HEK293 (cell line): Measurements from ENCODE around the gene SLC35A4.

ENCODE experiments used
- GLIS1 ChIP-seq: fragments of 450-650 bp; formaldehyde crosslinking; IDR thresholded peaks from 2 replicates; pipeline ENCODE4 v1.5.1; 2016; ENCODE audit warnings: missing biosample characterization, missing genetic modification characterization
- KLF16 ChIP-seq: fragments of 450-650 bp; formaldehyde crosslinking; IDR thresholded peaks from 2 replicates; pipeline ENCODE4 v1.5.1; 2017; ENCODE audit warnings: missing biosample characterization, missing genetic modification characterization
- TCF7L2 ChIP-seq: IDR thresholded peaks from 2 replicates; pipeline ENCODE4 v1.6.1; 2011; ENCODE audit warnings: low read depth, mild to moderate bottlenecking, inconsistent platforms, low read length, moderate library complexity, borderline replicate concordance
- ZNF23 ChIP-seq: fragments of 450-650 bp; formaldehyde crosslinking; IDR thresholded peaks from 2 replicates; pipeline ENCODE4 v1.5.1; 2016; ENCODE audit warnings: missing biosample characterization, missing genetic modification characterization, borderline replicate concordance
- ZNF354C ChIP-seq: fragments of 450-650 bp; formaldehyde crosslinking; IDR thresholded peaks from 2 replicates; pipeline ENCODE4 v1.5.1; 2016; ENCODE audit warnings: missing biosample characterization, missing genetic modification characterization, low read depth, borderline replicate concordance
- ZNF830 ChIP-seq: fragments of 450-650 bp; IDR thresholded peaks from 2 replicates; pipeline ENCODE4 v1.5.0; 2018; ENCODE audit warnings: missing biosample characterization, missing genetic modification characterization, low read depth, mild to moderate bottlenecking, moderate library complexity
- TF ChIP-seq, protein P1 (sequence below): fragments of 450-650 bp; formaldehyde crosslinking; IDR thresholded peaks from 2 replicates; pipeline ENCODE4 v1.5.1; 2016; ENCODE audit warnings: missing biosample characterization, missing genetic modification characterization
- TF ChIP-seq, protein P2 (sequence below): sonication (generic); formaldehyde crosslinking; IDR thresholded peaks from 2 replicates; pipeline ENCODE4 v1.8.1; 2022; ENCODE audit warnings: mild to moderate bottlenecking, moderate library complexity, missing genetic modification reagents
- TF ChIP-seq, protein P3 (sequence below): fragments of 450-650 bp; formaldehyde crosslinking; IDR thresholded peaks from 2 replicates; pipeline ENCODE4 v1.5.1; 2016; ENCODE audit warnings: missing biosample characterization, missing genetic modification characterization

DNA sequence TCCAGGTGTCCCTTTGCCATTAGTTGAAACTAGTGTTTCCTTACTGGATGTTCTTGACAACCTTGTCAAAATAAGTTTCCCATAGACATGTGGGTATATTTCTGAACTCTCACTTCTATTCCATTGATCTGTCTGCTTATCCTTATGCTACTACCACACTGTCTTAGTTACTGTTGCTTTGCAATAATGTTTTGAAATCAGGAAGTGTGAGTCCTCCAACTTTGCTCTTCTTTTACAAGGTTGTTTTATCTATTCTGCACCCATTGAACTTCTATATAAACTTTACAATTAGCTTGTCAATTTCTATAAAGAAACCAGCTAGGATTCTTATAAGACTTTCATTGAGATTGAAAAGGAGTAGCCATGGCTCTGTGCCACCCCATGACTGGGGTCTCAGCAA is 44.1 kb downstream of the SLC35A4 start:
- TF ChIP-seq, protein P1, sequence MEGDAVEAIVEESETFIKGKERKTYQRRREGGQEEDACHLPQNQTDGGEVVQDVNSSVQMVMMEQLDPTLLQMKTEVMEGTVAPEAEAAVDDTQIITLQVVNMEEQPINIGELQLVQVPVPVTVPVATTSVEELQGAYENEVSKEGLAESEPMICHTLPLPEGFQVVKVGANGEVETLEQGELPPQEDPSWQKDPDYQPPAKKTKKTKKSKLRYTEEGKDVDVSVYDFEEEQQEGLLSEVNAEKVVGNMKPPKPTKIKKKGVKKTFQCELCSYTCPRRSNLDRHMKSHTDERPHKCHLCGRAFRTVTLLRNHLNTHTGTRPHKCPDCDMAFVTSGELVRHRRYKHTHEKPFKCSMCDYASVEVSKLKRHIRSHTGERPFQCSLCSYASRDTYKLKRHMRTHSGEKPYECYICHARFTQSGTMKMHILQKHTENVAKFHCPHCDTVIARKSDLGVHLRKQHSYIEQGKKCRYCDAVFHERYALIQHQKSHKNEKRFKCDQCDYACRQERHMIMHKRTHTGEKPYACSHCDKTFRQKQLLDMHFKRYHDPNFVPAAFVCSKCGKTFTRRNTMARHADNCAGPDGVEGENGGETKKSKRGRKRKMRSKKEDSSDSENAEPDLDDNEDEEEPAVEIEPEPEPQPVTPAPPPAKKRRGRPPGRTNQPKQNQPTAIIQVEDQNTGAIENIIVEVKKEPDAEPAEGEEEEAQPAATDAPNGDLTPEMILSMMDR: no peak
- TF ChIP-seq GLIS1 (no peak), ZNF830 (tag by site-specific recombination) (no peak), KLF16 (tag by site-specific recombination) (no peak), TCF7L2 (no peak), ZNF354C (no peak), ZNF23 (tag by site-specific recombination) (no peak)
- TF ChIP-seq, protein P2, sequence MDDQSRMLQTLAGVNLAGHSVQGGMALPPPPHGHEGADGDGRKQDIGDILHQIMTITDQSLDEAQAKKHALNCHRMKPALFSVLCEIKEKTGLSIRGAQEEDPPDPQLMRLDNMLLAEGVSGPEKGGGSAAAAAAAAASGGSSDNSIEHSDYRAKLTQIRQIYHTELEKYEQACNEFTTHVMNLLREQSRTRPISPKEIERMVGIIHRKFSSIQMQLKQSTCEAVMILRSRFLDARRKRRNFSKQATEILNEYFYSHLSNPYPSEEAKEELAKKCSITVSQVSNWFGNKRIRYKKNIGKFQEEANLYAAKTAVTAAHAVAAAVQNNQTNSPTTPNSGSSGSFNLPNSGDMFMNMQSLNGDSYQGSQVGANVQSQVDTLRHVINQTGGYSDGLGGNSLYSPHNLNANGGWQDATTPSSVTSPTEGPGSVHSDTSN: no peak
- TF ChIP-seq, protein P3, sequence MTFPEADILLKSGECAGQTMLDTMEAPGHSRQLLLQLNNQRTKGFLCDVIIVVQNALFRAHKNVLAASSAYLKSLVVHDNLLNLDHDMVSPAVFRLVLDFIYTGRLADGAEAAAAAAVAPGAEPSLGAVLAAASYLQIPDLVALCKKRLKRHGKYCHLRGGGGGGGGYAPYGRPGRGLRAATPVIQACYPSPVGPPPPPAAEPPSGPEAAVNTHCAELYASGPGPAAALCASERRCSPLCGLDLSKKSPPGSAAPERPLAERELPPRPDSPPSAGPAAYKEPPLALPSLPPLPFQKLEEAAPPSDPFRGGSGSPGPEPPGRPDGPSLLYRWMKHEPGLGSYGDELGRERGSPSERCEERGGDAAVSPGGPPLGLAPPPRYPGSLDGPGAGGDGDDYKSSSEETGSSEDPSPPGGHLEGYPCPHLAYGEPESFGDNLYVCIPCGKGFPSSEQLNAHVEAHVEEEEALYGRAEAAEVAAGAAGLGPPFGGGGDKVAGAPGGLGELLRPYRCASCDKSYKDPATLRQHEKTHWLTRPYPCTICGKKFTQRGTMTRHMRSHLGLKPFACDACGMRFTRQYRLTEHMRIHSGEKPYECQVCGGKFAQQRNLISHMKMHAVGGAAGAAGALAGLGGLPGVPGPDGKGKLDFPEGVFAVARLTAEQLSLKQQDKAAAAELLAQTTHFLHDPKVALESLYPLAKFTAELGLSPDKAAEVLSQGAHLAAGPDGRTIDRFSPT (tag by site-specific recombination): no peak
